LNCAP (cell line): Measurements from ENCODE around the gene CAMK1G.

Experiments
- CTCF ChIP-seq: fragments of 450-650 bp; IDR thresholded peaks from 2 replicates; pipeline ENCODE4 v1.5.1; 2017; ENCODE audit warnings: mild to moderate bottlenecking

Gene CAMK1G

GRCh38 chr1:209594440-209594839 is 10.9 kb downstream of the CAMK1G start:
- TF ChIP-seq CTCF = no peak

- TF ChIP-seq CTCF = no peak
Measured at GRCh38 chr1:209595028-209595427, 11.5 kb downstream of the CAMK1G start.

GRCh38 chr1:209595599-209596285 is 12.2 kb downstream of the CAMK1G start:
- TF ChIP-seq CTCF = no peak

- no peak for TF ChIP-seq CTCF
Measured at GRCh38 chr1:209597499-209597898, 14.0 kb downstream of the CAMK1G start.

- TF ChIP-seq CTCF = no peak
Measured at GRCh38 chr1:209598227-209598626, 14.7 kb downstream of the CAMK1G start.

- no peak for TF ChIP-seq CTCF
Measured at GRCh38 chr1:209600541-209600940, 17.0 kb downstream of the CAMK1G start.

DNA sequence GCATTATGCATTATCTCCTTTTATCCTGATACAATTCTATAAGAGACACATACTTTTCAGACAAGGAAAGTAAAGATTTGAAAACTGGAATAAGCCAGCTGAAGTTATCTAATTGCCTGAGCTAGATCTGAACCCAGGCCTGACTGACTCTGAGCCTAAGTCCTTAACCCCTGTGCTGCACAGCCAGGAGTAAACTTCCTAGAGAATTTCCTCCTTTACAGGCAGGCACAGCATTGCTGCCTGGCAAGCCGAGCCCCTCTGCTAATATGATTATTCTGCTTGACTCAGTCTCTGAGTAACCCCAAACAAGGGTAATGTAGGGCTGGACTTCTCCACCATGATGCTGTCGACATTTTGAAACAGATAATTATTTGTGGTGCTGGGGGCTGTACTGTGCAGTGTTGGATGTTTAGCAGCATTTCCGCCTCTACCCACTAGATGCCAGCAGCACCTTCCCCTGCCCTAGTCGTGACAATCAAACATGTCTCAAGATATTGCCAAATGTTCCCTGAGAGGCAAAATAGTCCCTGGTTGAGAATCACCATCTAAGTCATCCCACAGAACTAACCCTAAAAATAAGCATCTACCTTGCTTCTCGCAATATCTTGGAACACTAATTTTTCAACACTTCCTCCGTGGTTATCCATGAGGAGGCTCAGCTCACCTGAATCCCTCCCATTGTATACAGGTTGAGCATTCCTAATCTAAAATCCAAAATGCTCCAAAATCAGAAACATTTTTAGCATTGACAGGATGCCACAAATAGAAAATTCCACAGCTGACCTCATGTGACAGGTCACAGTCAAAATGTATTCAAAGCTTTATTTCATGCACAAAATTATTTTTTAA is 18.5 kb downstream of the CAMK1G start:
- peak; percentile 81 for TF ChIP-seq CTCF
